ENCODE results near the gene HADHB. TPM values are rescaled to one million over a fixed set of nuclear protein-coding genes. Genes with fewer than 3 reads are reported as not detected.

Gene HADHB
- total and polyA plus RNA-seq, 2 of the 13 experiments (the other 11 are each of a cell fraction or from before 2014, with no cell fraction given): 112 to 238 TPM

DNA sequence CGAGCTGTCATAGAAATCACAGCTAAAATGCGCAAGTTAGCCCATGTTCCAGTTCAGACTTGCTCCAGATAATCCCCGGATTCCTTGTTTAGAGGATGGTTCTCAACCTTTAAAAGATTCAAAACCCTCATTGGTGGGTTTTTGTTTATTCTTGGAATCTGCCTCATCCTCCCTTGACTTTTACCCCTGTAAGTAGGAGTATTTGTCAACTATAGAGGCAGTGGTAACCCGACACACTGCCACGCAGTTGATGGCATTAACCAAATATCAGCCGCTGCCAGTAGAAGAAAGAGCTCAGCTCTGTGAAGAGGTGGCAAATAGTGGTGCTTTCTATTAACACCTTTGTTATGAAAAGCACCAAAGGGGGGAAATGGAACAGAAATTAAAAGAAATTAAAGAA is 60.8 kb downstream of the HADHB start:
- H2AFZ ChIP-seq (ENCODE audit: low read length): no peak overlapping the region
- ChIA-PET POLR2A (no interaction called here), CTCF (ENCODE audit: low intra/inter-chr PET ratio, low total read pairs) (no interaction called here)
- no TSS peak for BruUV-seq (replicated peaks)
- H3K27me3 ChIP-seq (ENCODE audit: control insufficient read depth in 1 of 2, insufficient read depth in 2 of 2, low read length in 2 of 2): peaks cover 4 to 29% of the 10 kb centered on the region in 2 experiments; a peak in 4 of 5 replicates
- no peaks in the 10 kb centered on the region for H4K20me1 ChIP-seq (ENCODE audit: insufficient read depth, low read length)
- no peaks in the 10 kb centered on the region for H3K9me3 ChIP-seq (ENCODE audit: low read length)
- peaks cover 4% of the 10 kb centered on the region for H3K4me1 ChIP-seq (ENCODE audit: insufficient read depth, low read length)
- FAIRE-seq: no peak
- intact Hi-C loops (cut with micrococcal nuclease; ENCODE audit: unreplicated experiment) (no loop called here), in situ Hi-C loops (cut with HindIII; ENCODE audit: extremely low pct_ligation_motif_present, low pct_unique_long_range_greater_than_20kb) (no loop called here)
- 52% methylated on average over 6 of the region's 6 CpGs for WGBS (ENCODE audit: low lambda C conversion rate)
- no peak overlapping the region for H3K27ac ChIP-seq (ENCODE audit: extremely low read length, insufficient read depth, low read length)
- H3K36me3 ChIP-seq (replicated peaks in 1 of 2; ENCODE audit: control insufficient read depth in 1 of 2, insufficient read depth in 2 of 2, low read length in 2 of 2): no peaks in the 10 kb centered on the region
- no peak for DNase-seq (ENCODE audit: low spot score)
- no peak overlapping the region for H3K4me2 ChIP-seq (ENCODE audit: low read depth, low read length)
- ATAC-seq: no peak
- no peak overlapping the region for H3K4me3 ChIP-seq (replicated peaks in 1 of 3; ENCODE audit: insufficient read depth in 1 of 3, low read depth in 2 of 3, low read length in 3 of 3)
- no peak overlapping the region for H3K9ac ChIP-seq (ENCODE audit: insufficient read depth, low read depth, low read length)
- TF ChIP-seq, protein P1, sequence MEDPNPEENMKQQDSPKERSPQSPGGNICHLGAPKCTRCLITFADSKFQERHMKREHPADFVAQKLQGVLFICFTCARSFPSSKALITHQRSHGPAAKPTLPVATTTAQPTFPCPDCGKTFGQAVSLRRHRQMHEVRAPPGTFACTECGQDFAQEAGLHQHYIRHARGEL (CRISPR knock-in tag; IDR thresholded peaks at IDR 0.05): no peak
- TF ChIP-seq ELF1 (CRISPR knock-in tag; IDR thresholded peaks at IDR 0.05): no peak
- TF ChIP-seq, protein P2, sequence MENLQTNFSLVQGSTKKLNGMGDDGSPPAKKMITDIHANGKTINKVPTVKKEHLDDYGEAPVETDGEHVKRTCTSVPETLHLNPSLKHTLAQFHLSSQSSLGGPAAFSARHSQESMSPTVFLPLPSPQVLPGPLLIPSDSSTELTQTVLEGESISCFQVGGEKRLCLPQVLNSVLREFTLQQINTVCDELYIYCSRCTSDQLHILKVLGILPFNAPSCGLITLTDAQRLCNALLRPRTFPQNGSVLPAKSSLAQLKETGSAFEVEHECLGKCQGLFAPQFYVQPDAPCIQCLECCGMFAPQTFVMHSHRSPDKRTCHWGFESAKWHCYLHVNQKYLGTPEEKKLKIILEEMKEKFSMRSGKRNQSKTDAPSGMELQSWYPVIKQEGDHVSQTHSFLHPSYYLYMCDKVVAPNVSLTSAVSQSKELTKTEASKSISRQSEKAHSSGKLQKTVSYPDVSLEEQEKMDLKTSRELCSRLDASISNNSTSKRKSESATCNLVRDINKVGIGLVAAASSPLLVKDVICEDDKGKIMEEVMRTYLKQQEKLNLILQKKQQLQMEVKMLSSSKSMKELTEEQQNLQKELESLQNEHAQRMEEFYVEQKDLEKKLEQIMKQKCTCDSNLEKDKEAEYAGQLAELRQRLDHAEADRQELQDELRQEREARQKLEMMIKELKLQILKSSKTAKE (CRISPR knock-in tag; IDR thresholded peaks at IDR 0.05; ENCODE audit: borderline replicate concordance): no peak
- TF ChIP-seq, protein P3, sequence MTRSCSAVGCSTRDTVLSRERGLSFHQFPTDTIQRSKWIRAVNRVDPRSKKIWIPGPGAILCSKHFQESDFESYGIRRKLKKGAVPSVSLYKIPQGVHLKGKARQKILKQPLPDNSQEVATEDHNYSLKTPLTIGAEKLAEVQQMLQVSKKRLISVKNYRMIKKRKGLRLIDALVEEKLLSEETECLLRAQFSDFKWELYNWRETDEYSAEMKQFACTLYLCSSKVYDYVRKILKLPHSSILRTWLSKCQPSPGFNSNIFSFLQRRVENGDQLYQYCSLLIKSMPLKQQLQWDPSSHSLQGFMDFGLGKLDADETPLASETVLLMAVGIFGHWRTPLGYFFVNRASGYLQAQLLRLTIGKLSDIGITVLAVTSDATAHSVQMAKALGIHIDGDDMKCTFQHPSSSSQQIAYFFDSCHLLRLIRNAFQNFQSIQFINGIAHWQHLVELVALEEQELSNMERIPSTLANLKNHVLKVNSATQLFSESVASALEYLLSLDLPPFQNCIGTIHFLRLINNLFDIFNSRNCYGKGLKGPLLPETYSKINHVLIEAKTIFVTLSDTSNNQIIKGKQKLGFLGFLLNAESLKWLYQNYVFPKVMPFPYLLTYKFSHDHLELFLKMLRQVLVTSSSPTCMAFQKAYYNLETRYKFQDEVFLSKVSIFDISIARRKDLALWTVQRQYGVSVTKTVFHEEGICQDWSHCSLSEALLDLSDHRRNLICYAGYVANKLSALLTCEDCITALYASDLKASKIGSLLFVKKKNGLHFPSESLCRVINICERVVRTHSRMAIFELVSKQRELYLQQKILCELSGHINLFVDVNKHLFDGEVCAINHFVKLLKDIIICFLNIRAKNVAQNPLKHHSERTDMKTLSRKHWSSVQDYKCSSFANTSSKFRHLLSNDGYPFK (CRISPR knock-in tag; IDR thresholded peaks at IDR 0.05; ENCODE audit: borderline replicate concordance): no peak
- no peak for TF ChIP-seq ZNF354B (CRISPR knock-in tag; IDR thresholded peaks at IDR 0.05)
- TF ChIP-seq, protein P4, sequence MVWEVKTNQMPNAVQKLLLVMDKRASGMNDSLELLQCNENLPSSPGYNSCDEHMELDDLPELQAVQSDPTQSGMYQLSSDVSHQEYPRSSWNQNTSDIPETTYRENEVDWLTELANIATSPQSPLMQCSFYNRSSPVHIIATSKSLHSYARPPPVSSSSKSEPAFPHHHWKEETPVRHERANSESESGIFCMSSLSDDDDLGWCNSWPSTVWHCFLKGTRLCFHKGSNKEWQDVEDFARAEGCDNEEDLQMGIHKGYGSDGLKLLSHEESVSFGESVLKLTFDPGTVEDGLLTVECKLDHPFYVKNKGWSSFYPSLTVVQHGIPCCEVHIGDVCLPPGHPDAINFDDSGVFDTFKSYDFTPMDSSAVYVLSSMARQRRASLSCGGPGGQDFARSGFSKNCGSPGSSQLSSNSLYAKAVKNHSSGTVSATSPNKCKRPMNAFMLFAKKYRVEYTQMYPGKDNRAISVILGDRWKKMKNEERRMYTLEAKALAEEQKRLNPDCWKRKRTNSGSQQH (CRISPR knock-in tag; IDR thresholded peaks at IDR 0.05; ENCODE audit: low read depth): no peak
- TF ChIP-seq, protein P5, sequence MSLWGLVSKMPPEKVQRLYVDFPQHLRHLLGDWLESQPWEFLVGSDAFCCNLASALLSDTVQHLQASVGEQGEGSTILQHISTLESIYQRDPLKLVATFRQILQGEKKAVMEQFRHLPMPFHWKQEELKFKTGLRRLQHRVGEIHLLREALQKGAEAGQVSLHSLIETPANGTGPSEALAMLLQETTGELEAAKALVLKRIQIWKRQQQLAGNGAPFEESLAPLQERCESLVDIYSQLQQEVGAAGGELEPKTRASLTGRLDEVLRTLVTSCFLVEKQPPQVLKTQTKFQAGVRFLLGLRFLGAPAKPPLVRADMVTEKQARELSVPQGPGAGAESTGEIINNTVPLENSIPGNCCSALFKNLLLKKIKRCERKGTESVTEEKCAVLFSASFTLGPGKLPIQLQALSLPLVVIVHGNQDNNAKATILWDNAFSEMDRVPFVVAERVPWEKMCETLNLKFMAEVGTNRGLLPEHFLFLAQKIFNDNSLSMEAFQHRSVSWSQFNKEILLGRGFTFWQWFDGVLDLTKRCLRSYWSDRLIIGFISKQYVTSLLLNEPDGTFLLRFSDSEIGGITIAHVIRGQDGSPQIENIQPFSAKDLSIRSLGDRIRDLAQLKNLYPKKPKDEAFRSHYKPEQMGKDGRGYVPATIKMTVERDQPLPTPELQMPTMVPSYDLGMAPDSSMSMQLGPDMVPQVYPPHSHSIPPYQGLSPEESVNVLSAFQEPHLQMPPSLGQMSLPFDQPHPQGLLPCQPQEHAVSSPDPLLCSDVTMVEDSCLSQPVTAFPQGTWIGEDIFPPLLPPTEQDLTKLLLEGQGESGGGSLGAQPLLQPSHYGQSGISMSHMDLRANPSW (CRISPR knock-in tag; IDR thresholded peaks at IDR 0.05; ENCODE audit: borderline replicate concordance): no peak
- no peaks in the 10 kb centered on the region for H3K79me2 ChIP-seq (ENCODE audit: insufficient read depth, low read length)
